SK-N-SH (cell line): ENCODE data around the gene RBM28. TPM values are rescaled to one million over a fixed set of nuclear protein-coding genes. Genes with fewer than 3 reads are reported as not detected.

Source experiments
- CTCF ChIA-PET: fragments of 300-600, 350-600 bp; formaldehyde crosslinking; extraction: SDS; loops from one replicate; lab custom pipeline; 2021; lab: Yijun Ruan, JAX
- POLR2A ChIA-PET: fragments of 350-600 bp; sonication (Branson Sonifier 250); formaldehyde crosslinking; extraction: SDS; loops from one replicate; lab custom pipeline; 2020; ENCODE audit warnings: antibody characterized with exemption, inconsistent platforms; lab: Yijun Ruan, JAX
- DNase-seq: peaks from one replicate; pipeline ENCODE4 v3.0.0; 2012
- H2AFZ ChIP-seq: fragments of 200-600 bp; sonication (generic); 2 replicates; pipeline ENCODE4 v1.8.1; 2016; ENCODE audit warnings: antibody characterized with exemption, mild to moderate bottlenecking, low read depth
- H3F3A ChIP-seq: fragments of 200-600 bp; sonication (generic); replicated peaks from 2 replicates; pipeline ENCODE3; 2016; ENCODE audit warnings: antibody characterized with exemption, mild to moderate bottlenecking; ENCODE audit not compliant: insufficient read depth
- H3K27ac ChIP-seq, 2 experiments: fragments of 200-500 bp in 1 of 2; fragments of 200-600 bp in 1 of 2; sonication (Bioruptor generic) in 1 of 2; sonication (generic), shearing (Covaris generic) in 1 of 2; 2 replicates each; pipeline versions ENCODE4 v1.5.1 to v1.6.1; 2014 to 2016; ENCODE audit warnings: low read depth in 2 of 2, inconsistent platforms in 1 of 2, low read length in 1 of 2, mild to moderate bottlenecking in 1 of 2, mixed read lengths in 1 of 2
- H3K27me3 ChIP-seq: fragments of 200-600 bp; sonication (generic), shearing (Covaris generic); 2 replicates; pipeline ENCODE4 v1.6.1; 2016; ENCODE audit warnings: mixed run types; ENCODE audit not compliant: insufficient read depth
- H3K36me3 ChIP-seq, 2 experiments: fragments of 200-500 bp in 1 of 2; fragments of 200-600 bp in 1 of 2; sonication (Bioruptor generic) in 1 of 2; sonication (generic) in 1 of 2; replicated peaks in 1 of 2; 2 replicates each; pipeline versions ENCODE3 to v1.5.1; 2014 to 2016; ENCODE audit warnings: low read length in 1 of 2, mild to moderate bottlenecking in 1 of 2; ENCODE audit not compliant: insufficient read depth in 2 of 2, control insufficient read depth in 1 of 2
- H3K4me1 ChIP-seq, 2 experiments: fragments of 200-500 bp in 1 of 2; fragments of 200-600 bp in 1 of 2; sonication (Bioruptor generic) in 1 of 2; sonication (generic), shearing (Covaris generic) in 1 of 2; 2 replicates each; pipeline versions ENCODE4 v1.5.1 to v1.6.1; 2014 to 2016; ENCODE audit warnings: low read depth in 1 of 2, low read length in 1 of 2, mixed run types in 1 of 2; ENCODE audit not compliant: insufficient read depth in 2 of 2, control insufficient read depth in 1 of 2
- H3K4me2 ChIP-seq: fragments of 200-600 bp; sonication (generic), shearing (Covaris generic); 2 replicates; pipeline ENCODE4 v1.6.1; 2017; ENCODE audit warnings: mixed run types
- H3K4me3 ChIP-seq, 2 experiments: fragments of 200-500 bp in 1 of 2; fragments of 200-600 bp in 1 of 2; sonication (Bioruptor generic) in 1 of 2; sonication (generic), shearing (Covaris generic) in 1 of 2; 2 replicates each; pipeline versions ENCODE4 v1.5.1 to v1.8.1; 2014 to 2016; ENCODE audit warnings: low read depth in 2 of 2, inconsistent platforms in 1 of 2, low read length in 1 of 2, mild to moderate bottlenecking in 1 of 2, mixed read lengths in 1 of 2, moderate library complexity in 1 of 2
- H3K79me2 ChIP-seq: fragments of 200-600 bp; sonication (generic); 2 replicates; pipeline ENCODE4 v1.8.1; 2017; ENCODE audit warnings: mild to moderate bottlenecking; ENCODE audit not compliant: insufficient read depth
- H3K9ac ChIP-seq: fragments of 200-600 bp; sonication (generic); 2 replicates; pipeline ENCODE4 v1.6.1; 2017; ENCODE audit warnings: mixed run types
- H3K9me2 ChIP-seq: fragments of 200-600 bp; sonication (generic); 2 replicates; pipeline ENCODE4 v1.6.1; 2017; ENCODE audit warnings: mixed run types
- H3K9me3 ChIP-seq: fragments of 200-600 bp; sonication (generic); 2 replicates; pipeline ENCODE4 v1.6.1; 2017; ENCODE audit warnings: mixed run types, mild to moderate bottlenecking, moderate library complexity
- H4K20me1 ChIP-seq: fragments of 200-600 bp; sonication (generic); 2 replicates; pipeline ENCODE4 v1.6.1; 2017; ENCODE audit warnings: mild to moderate bottlenecking, mixed run types; ENCODE audit not compliant: insufficient read depth
- CHD2 ChIP-seq: fragments of 150-350 bp; IDR thresholded peaks from 2 replicates; pipeline ENCODE4 v1.6.1; 2018; ENCODE audit warnings: low read length; ENCODE audit not compliant: partially characterized antibody
- EP300 ChIP-seq, 2 experiments: IDR thresholded peaks; 2 replicates each; pipeline versions ENCODE4 v1.4.0 to v1.6.1; 2012; ENCODE audit warnings: borderline replicate concordance in 1 of 2, low read depth in 1 of 2, low read length in 1 of 2
- EZH2phosphoT487 ChIP-seq: fragments of 200-600 bp; sonication (generic); IDR thresholded peaks from 2 replicates; pipeline ENCODE4 v1.6.1; 2017; ENCODE audit warnings: low read depth, mixed run types, mild to moderate bottlenecking, antibody characterized with exemption, moderate library complexity, borderline replicate concordance
- FOSL2 ChIP-seq: IDR thresholded peaks from 2 replicates; pipeline ENCODE4 v1.4.0; 2012; ENCODE audit warnings: low read depth, mild to moderate bottlenecking, moderate library complexity, borderline replicate concordance
- FOXJ3 ChIP-seq: sonication (generic); formaldehyde crosslinking; IDR thresholded peaks from 2 replicates; pipeline ENCODE4 v1.5.1; 2020; ENCODE audit warnings: mild to moderate bottlenecking, missing genetic modification reagents
- FOXM1 ChIP-seq: IDR thresholded peaks from 2 replicates; pipeline ENCODE4 v1.4.0; 2012; ENCODE audit warnings: low read depth, mild to moderate bottlenecking
- GABPA ChIP-seq: IDR thresholded peaks from 2 replicates; pipeline ENCODE4 v1.4.0; 2012; ENCODE audit warnings: low read depth, mild to moderate bottlenecking
- GATA2 ChIP-seq: sonication (generic); formaldehyde crosslinking; IDR thresholded peaks from 2 replicates; pipeline ENCODE4 v1.5.0; 2020; ENCODE audit warnings: mild to moderate bottlenecking, missing genetic modification reagents
- JUND ChIP-seq: IDR thresholded peaks from 2 replicates; pipeline ENCODE4 v1.4.0; 2012
- MEF2A ChIP-seq: IDR thresholded peaks from 2 replicates; pipeline ENCODE4 v1.4.0; 2012; ENCODE audit warnings: low read depth, borderline replicate concordance
- MXI1 ChIP-seq: IDR thresholded peaks from 2 replicates; pipeline ENCODE4 v1.6.1; 2012; ENCODE audit warnings: mild to moderate bottlenecking, low read depth, low read length, improper control_type of control experiment
- NFIC ChIP-seq: IDR thresholded peaks from 2 replicates; pipeline ENCODE4 v1.4.0; 2012; ENCODE audit warnings: borderline replicate concordance
- NRF1 ChIP-seq: IDR thresholded peaks from 2 replicates; pipeline ENCODE4 v1.6.1; 2012; ENCODE audit warnings: low read depth, mild to moderate bottlenecking, low read length
- RAD21 ChIP-seq: IDR thresholded peaks from 2 replicates; pipeline ENCODE4 v1.6.1; 2012; ENCODE audit warnings: mild to moderate bottlenecking, low read length
- RXRA ChIP-seq: IDR thresholded peaks from 2 replicates; pipeline ENCODE4 v1.4.0; 2012; ENCODE audit warnings: low read depth, mild to moderate bottlenecking, borderline replicate concordance
- SIN3A ChIP-seq: IDR thresholded peaks from 2 replicates; pipeline ENCODE4 v1.6.1; 2012; ENCODE audit warnings: low read depth, mild to moderate bottlenecking, low read length, moderate library complexity, borderline replicate concordance
- TAF1 ChIP-seq: IDR thresholded peaks from 2 replicates; pipeline ENCODE4 v1.6.1; 2012; ENCODE audit warnings: low read depth, mild to moderate bottlenecking, low read length, moderate library complexity, borderline replicate concordance
- TCF12 ChIP-seq: IDR thresholded peaks from 2 replicates; pipeline ENCODE4 v1.4.0; 2012
- TEAD4 ChIP-seq: IDR thresholded peaks from 2 replicates; pipeline ENCODE4 v1.4.0; 2012; ENCODE audit warnings: mild to moderate bottlenecking, borderline replicate concordance; ENCODE audit not compliant: insufficient read depth
- YY1 ChIP-seq: IDR thresholded peaks from 2 replicates; pipeline ENCODE4 v1.4.0; 2012; ENCODE audit warnings: low read depth, mild to moderate bottlenecking
- WGBS: methylation state at CpG from one replicate; pipeline ENCODE4 v1.1.6; 2017; ENCODE audit warnings: low lambda C conversion rate; 5-methylcytosine and 5-hydroxymethylcytosine counted together
- polyA plus RNA-seq, 3 experiments: library from polyadenylated mRNA; depleted of rRNA; stranded (reverse); fragments of >200 nt; gene quantifications; 2 replicates each; pipeline ENCODE4 v1.2.3, GENCODE V29; 2012
- TF ChIP-seq, protein P1 (sequence below): IDR thresholded peaks from 2 replicates; pipeline ENCODE4; 2012
- TF ChIP-seq, protein P2 (sequence below): fragments of 150-350 bp; IDR thresholded peaks from 2 replicates; pipeline ENCODE4 v1.6.1; 2017; ENCODE audit warnings: antibody characterized with exemption, low read length, low read depth, borderline replicate concordance
- TF ChIP-seq, protein P3 (sequence below): fragments of 150-350 bp; IDR thresholded peaks from 2 replicates; pipeline ENCODE4 v1.6.1; 2016; ENCODE audit warnings: mild to moderate bottlenecking, low read depth, low read length
- TF ChIP-seq, protein P4 (sequence below): fragments of 200-600 bp; sonication (generic); IDR thresholded peaks from 2 replicates; pipeline ENCODE4 v1.6.1; 2017; ENCODE audit warnings: antibody characterized with exemption, mild to moderate bottlenecking, moderate library complexity
- TF ChIP-seq, protein P5 (sequence below): IDR thresholded peaks from 2 replicates; pipeline ENCODE4 v1.4.0; 2012; ENCODE audit warnings: low read depth
- TF ChIP-seq, protein P6 (sequence below): IDR thresholded peaks from 2 replicates; pipeline ENCODE4 v1.4.0; 2012; ENCODE audit warnings: low read depth, borderline replicate concordance

Gene RBM28
- polyA plus RNA-seq, 1 of the 3 experiments (the other 2 are of a cell fraction) = 29.1 TPM

DNA sequence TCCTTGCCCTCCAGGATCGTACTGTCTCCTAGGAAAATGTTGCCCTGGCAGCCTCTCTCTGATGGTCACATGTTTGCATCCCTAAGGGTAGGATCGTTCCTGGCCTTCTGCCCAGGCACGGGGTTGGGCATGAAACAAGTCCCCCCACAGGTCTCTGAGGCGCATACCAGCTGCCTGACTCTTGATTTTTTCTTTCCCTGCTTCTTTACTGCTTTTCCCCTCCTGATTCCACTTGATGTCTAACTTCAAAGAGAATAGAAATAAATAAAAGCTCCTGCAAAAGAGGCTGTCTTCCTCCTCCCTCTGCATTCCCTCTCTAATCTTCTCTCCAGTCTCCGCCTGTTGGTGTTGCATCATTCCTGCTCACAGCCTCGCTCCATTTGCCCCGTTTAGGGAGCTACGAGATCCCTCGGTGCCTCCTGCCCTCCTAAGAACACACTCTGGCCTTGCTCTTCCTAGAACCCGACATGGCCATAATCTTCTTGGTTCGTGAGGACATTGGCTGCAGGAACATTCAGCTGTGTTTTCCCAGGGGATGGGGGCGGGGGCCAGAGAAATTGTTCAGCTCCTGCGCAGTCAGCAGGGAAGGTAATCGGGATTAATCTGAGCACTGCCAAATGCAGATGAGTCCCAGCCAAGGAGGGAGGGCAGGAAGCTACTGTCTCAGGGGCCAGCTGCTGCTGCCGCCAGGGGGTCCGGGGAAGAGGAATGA, 76.7 kb downstream of the RBM28 start:
- Histone ChIP-seq H3K4me1 (peaks cover 18 to 41% of the 10 kb centered on the region in 2 experiments; a peak in 3 of 4 replicates), H3K79me2 (no peaks in the 10 kb centered on the region), H4K20me1 (no peaks in the 10 kb centered on the region), H3K9ac (peak overlapping the region; percentile 48; the same call in 1 of the 2 replicates), H3K27me3 (no peaks in the 10 kb centered on the region), H3K27ac (peak overlapping the region; percentile 54 to 99), H3K9me3 (no peaks in the 10 kb centered on the region), H3K4me2 (peak overlapping the region; percentile 68), H3K36me3 (no peaks in the 10 kb centered on the region), H2AFZ (peak overlapping the region; percentile 83), H3K4me3 (peak overlapping the region; percentile 30 to 33; a peak in 3 of 4 replicates), H3K9me2 (no peaks in the 10 kb centered on the region), H3F3A (no peaks in the 10 kb centered on the region)
- CTCF ChIA-PET = interaction anchor here (0.8 to 2.5 kb wide), 25 partner anchors 8 to 678 kb away, joined by 3 to 13 read pairs (median 3); partner anchors contain the start of gene ARF5
- peak; percentile 90 for DNase-seq
- 13% methylated on average over 16 of the region's 16 CpGs for WGBS
- POLR2A ChIA-PET = interaction anchor here (0.7 to 1.8 kb wide), 13 partner anchors 10 to 489 kb away, joined by 3 to 10 read pairs (median 3); no protein-coding TSS in a partner anchor
- TF ChIP-seq NRF1 (peak; percentile 59), NFIC (peak; percentile 84), TEAD4 (peak; percentile 27; the same call in 1 of the 2 replicates), MXI1 (peak; percentile 80), FOXJ3 (CRISPR knock-in tag) (no peak; the same call in 1 of the 2 replicates), TAF1 (peak; percentile 44; the same call in 1 of the 2 replicates), EP300 (IDR thresholded peaks at IDR 0.05; ENCODE audit: borderline replicate concordance in 1 of 2, low read depth in 1 of 2, low read length in 1 of 2) (peak; percentile 8 to 77; a peak in 3 of 4 replicates), GABPA (no peak; the same call in 1 of the 2 replicates), RAD21 (peak; percentile 41), SIN3A (no peak), TCF12 (peak; percentile 65), GATA2 (CRISPR knock-in tag) (peak; percentile 71), FOSL2 (no peak), RXRA (no peak), CHD2 (peak; percentile 40), YY1 (no peak; the same call in 1 of the 2 replicates), JUND (0 out of 2 replicates have a peak, but pooled peaks have one; percentile 17), MEF2A (no peak), FOXM1 (no peak), EZH2phosphoT487 (no peak)
- TF ChIP-seq, protein P1, sequence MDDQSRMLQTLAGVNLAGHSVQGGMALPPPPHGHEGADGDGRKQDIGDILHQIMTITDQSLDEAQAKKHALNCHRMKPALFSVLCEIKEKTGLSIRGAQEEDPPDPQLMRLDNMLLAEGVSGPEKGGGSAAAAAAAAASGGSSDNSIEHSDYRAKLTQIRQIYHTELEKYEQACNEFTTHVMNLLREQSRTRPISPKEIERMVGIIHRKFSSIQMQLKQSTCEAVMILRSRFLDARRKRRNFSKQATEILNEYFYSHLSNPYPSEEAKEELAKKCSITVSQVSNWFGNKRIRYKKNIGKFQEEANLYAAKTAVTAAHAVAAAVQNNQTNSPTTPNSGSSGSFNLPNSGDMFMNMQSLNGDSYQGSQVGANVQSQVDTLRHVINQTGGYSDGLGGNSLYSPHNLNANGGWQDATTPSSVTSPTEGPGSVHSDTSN = peak; percentile 44
- TF ChIP-seq, protein P2, sequence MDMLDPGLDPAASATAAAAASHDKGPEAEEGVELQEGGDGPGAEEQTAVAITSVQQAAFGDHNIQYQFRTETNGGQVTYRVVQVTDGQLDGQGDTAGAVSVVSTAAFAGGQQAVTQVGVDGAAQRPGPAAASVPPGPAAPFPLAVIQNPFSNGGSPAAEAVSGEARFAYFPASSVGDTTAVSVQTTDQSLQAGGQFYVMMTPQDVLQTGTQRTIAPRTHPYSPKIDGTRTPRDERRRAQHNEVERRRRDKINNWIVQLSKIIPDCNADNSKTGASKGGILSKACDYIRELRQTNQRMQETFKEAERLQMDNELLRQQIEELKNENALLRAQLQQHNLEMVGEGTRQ = peak; percentile 24; the same call in 1 of the 2 replicates
- TF ChIP-seq, protein P3, sequence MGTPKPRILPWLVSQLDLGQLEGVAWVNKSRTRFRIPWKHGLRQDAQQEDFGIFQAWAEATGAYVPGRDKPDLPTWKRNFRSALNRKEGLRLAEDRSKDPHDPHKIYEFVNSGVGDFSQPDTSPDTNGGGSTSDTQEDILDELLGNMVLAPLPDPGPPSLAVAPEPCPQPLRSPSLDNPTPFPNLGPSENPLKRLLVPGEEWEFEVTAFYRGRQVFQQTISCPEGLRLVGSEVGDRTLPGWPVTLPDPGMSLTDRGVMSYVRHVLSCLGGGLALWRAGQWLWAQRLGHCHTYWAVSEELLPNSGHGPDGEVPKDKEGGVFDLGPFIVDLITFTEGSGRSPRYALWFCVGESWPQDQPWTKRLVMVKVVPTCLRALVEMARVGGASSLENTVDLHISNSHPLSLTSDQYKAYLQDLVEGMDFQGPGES = no peak; the same call in 1 of the 2 replicates
- TF ChIP-seq, protein P4, sequence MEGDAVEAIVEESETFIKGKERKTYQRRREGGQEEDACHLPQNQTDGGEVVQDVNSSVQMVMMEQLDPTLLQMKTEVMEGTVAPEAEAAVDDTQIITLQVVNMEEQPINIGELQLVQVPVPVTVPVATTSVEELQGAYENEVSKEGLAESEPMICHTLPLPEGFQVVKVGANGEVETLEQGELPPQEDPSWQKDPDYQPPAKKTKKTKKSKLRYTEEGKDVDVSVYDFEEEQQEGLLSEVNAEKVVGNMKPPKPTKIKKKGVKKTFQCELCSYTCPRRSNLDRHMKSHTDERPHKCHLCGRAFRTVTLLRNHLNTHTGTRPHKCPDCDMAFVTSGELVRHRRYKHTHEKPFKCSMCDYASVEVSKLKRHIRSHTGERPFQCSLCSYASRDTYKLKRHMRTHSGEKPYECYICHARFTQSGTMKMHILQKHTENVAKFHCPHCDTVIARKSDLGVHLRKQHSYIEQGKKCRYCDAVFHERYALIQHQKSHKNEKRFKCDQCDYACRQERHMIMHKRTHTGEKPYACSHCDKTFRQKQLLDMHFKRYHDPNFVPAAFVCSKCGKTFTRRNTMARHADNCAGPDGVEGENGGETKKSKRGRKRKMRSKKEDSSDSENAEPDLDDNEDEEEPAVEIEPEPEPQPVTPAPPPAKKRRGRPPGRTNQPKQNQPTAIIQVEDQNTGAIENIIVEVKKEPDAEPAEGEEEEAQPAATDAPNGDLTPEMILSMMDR = 0 out of 2 replicates have a peak, but pooled peaks have one; percentile 34
- TF ChIP-seq, protein P5, sequence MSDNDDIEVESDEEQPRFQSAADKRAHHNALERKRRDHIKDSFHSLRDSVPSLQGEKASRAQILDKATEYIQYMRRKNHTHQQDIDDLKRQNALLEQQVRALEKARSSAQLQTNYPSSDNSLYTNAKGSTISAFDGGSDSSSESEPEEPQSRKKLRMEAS = peak; percentile 48
- TF ChIP-seq, protein P6, sequence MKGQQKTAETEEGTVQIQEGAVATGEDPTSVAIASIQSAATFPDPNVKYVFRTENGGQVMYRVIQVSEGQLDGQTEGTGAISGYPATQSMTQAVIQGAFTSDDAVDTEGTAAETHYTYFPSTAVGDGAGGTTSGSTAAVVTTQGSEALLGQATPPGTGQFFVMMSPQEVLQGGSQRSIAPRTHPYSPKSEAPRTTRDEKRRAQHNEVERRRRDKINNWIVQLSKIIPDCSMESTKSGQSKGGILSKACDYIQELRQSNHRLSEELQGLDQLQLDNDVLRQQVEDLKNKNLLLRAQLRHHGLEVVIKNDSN = peak; percentile 77; the same call in 1 of the 2 replicates
